Upper lobe of right lung (tissue), 1 donor: ENCODE measurements around the gene ESPNL. TPM values are rescaled to one million over a fixed set of nuclear protein-coding genes. Genes with fewer than 3 reads are reported as not detected.

Source experiments
- ATAC-seq: fragments of 200-7000 bp; cut with Tn5 transposase; one replicate; pipeline ENCODE4 v1.9.1; 2020; ENCODE audit warnings: mild to moderate bottlenecking, moderate library complexity
- DNase-seq: peaks from one replicate; pipeline ENCODE4 v3.0.0-alpha.2; 2020
- H3K27ac ChIP-seq: fragments of 200-600 bp; one replicate; pipeline ENCODE4 v1.8.0; 2022
- H3K27me3 ChIP-seq: fragments of 200-600 bp; one replicate; pipeline ENCODE4 v1.8.0; 2022; ENCODE audit warnings: mild to moderate bottlenecking
- H3K36me3 ChIP-seq: fragments of 200-600 bp; one replicate; pipeline ENCODE4 v1.8.0; 2022
- H3K4me1 ChIP-seq: fragments of 200-600 bp; one replicate; pipeline ENCODE4 v1.8.0; 2022
- H3K4me3 ChIP-seq: fragments of 200-600 bp; one replicate; pipeline ENCODE4 v1.8.0; 2022; ENCODE audit warnings: mild to moderate bottlenecking
- H3K9me3 ChIP-seq: fragments of 200-600 bp; one replicate; pipeline ENCODE4 v1.8.0; 2022
- CTCF ChIP-seq: fragments of 200-600 bp; IDR thresholded peaks from one replicate; pipeline ENCODE4 v1.8.0; 2022; ENCODE audit warnings: antibody characterized with exemption
- intact Hi-C: fragments of 100-400 bp; cut with DNase I; formaldehyde crosslinking; loops from one replicate; pipeline ENCODE4 v1.11.0; 2022
- total RNA-seq: library from RNA; stranded (reverse); fragmentation: NEBNext Ultra II Directional; extraction: Animal tissue kit (Norgen Biotek cat#: 25700); gene quantifications from one replicate; pipeline ENCODE4 v1.2.1, GENCODE V29; 2021
- donor health status: DM: no; HTN: yes; CAD: no; lungs with severe emphysema.

Gene ESPNL
- total RNA-seq, 1 donor from 2014 or later: 0.35 TPM

DNA sequence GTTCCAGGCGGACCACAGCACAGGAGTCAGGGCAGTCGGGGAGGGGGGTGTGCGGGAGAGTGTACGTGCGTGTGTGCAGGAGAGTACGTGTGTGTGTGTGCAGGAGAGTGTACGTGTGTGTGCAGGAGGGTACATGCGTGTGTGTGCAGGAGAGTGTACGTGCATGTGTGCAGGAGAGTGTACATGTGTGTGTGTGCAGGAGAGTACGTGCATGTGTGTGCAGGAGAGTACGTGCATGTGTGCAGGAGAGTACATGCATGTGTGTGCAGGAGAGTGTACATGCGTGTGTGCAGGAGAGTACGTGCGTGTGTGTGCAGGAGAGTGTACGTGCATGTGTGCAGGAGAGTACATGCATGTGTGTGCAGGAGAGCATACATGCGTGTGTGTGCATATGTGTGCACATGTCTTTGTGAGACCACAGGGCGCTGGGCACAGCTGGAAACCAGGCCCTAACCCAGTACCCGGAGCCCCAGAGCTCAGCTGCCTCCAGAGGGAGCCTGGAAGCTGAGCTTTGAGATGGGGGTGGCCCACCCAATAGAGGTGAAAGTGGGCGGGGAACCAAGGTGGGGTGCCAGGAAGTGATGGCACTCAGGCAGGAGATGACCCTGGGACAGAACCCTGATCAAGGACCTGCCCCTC, 24.5 kb downstream of the ESPNL start:
- Histone ChIP-seq H3K36me3 (no peaks in the 10 kb centered on the region), H3K4me3 (no peak overlapping the region), H3K27ac (no peak overlapping the region), H3K27me3 (peaks cover 11% of the 10 kb centered on the region), H3K4me1 (no peaks in the 10 kb centered on the region), H3K9me3 (no peaks in the 10 kb centered on the region)
- no peak for TF ChIP-seq CTCF
- intact Hi-C loops: no loop called here
- ATAC-seq (no peak), DNase-seq (no peak)

DNA sequence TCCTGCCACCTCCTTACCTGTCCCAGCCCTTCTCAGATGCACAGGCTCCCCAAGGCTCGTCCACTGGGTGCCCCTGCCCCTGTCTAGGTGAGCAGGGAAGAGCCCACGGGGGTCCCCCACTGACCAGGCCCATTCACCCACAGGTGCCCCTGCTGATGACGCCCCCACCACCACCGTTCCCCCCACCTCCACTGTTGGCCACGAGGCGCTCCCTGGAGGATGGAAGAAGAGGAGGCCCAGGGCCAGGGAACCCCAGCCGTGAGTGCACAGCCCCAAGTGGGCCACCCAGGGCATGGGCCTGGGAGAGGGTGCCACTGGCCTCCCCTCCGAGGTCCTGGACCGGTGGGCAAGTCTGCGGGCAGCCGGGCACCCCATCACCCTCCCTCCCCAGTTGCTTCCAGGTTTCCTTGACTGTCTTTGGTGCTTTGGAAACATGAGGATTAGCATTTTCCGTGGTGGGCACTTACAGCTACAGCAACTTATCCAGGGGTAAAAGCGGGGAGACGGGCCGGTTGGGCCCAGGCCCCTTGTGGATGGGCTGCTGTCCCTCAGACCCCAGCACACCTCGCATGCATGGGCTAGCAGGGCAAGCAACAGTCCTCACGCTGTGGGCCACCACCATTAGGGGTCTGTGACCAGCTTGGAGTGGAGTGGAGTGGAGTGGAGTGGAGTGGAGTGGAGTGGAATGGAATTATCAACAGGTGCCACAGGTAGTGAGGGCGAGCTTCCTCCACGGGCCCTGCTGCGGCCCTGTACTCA, 25.2 kb downstream of the ESPNL start:
- H3K4me3 ChIP-seq: no peak overlapping the region
- ATAC-seq (no peak), DNase-seq (no peak)
- H3K27ac ChIP-seq: no peak overlapping the region
- no peaks in the 10 kb centered on the region for H3K9me3 ChIP-seq
- H3K4me1 ChIP-seq: no peaks in the 10 kb centered on the region
- intact Hi-C loops: no loop called here
- no peak for TF ChIP-seq CTCF
- H3K27me3 ChIP-seq: peaks cover 6% of the 10 kb centered on the region
- no peaks in the 10 kb centered on the region for H3K36me3 ChIP-seq

DNA sequence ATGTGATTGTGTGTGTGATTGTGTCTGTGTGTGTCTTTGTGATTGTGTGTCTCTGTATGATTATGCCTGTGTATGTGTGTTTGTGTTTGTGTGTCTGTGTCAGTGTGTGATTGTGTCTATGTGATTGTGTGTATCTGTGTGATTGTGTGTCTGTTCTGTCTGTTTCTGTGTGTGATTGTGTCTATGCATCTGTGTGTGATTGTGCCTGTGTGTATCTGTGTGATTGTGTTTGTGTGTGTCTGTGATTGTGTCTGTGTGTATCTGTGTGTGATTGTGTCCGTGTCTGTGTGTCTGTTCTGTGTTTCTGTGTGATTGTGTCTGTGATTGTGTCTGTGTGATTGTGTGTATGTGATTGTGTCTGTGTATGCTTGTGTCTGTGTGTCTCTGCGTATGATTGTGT, 26.2 kb downstream of the ESPNL start:
- DNase-seq (no peak), ATAC-seq (no peak)
- intact Hi-C loops: no loop called here
- H3K4me3 ChIP-seq: no peak overlapping the region
- H3K27me3 ChIP-seq: peaks cover 4% of the 10 kb centered on the region
- H3K36me3 ChIP-seq: no peaks in the 10 kb centered on the region
- no peaks in the 10 kb centered on the region for H3K4me1 ChIP-seq
- no peaks in the 10 kb centered on the region for H3K9me3 ChIP-seq
- no peak for TF ChIP-seq CTCF
- H3K27ac ChIP-seq: no peak overlapping the region

DNA sequence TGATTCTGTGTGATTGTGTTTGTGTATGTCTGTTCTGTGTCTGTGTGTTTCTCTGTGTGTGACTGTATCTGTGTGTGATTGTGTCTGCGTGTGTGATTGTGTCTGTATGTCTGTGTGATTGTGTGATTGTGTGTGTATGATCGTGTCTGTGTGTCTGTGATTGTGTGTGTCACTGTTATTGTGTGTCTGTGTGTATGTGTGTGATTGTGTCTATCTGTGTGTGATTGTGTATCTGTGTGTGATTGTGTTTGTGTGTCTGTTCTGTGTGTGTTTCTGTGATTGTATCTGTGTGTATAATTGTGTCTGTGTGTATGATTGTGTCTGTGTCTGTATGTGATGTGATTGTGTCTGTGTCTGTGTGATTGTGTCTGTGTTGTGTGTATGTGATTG, 26.6 kb downstream of the ESPNL start:
- no peaks in the 10 kb centered on the region for H3K4me1 ChIP-seq
- intact Hi-C loops: no loop called here
- DNase-seq (no peak), ATAC-seq (no peak)
- H3K27ac ChIP-seq: no peak overlapping the region
- no peaks in the 10 kb centered on the region for H3K36me3 ChIP-seq
- H3K4me3 ChIP-seq: no peak overlapping the region
- H3K9me3 ChIP-seq: no peaks in the 10 kb centered on the region
- no peak for TF ChIP-seq CTCF
- no peaks in the 10 kb centered on the region for H3K27me3 ChIP-seq

DNA sequence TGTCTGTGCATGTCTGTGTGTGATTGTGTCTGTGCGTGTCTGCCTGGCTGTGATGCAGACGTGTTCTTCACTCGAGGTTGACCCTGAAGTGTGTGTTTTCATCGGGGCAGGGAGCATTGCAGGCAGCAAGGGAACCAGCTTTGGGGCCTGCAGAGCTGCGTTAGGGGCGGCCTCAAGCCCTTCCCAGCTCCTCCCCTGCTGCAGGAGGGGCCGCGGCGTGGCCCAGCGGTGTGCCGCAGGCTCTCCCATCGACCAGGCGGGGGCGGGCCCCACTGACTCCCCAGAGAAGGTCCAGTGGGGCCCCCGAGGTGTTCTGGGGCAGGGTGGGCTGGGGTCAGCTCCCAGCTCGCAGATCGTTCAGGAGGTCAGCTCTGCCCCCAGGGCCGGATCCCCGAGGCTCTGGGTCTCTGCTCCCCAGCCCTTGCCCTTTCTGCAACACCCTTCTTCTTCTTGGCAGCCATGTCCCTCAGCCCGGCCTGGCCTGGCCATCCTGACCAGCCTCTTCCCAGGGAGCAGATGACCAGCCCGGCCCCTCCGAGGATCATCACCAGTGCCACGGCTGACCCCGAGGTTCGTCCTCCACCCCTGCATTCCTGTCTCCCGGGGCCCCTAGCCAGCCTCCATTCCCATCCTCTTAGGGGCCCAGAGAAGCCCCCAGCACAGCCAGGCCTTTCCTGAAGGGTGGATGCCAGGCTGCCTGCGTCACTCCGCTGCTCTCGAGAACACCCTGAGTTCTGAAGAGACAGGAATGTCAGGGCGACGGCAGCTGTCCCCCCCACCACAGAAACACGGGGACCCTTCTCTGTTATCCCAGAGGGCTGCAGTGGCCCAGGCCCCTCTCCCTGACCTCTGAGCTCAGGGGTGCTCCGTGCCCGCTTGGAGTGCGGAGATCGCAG, 27.3 kb downstream of the ESPNL start:
- Histone ChIP-seq H3K4me3 (no peak overlapping the region), H3K27me3 (no peaks in the 10 kb centered on the region), H3K4me1 (no peaks in the 10 kb centered on the region), H3K36me3 (no peaks in the 10 kb centered on the region), H3K27ac (no peak overlapping the region), H3K9me3 (no peaks in the 10 kb centered on the region)
- TF ChIP-seq CTCF: no peak
- intact Hi-C loops: no loop called here
- DNase-seq: no peak
- ATAC-seq: peak; percentile 34
